ENCODE data around the gene NLRP6.
"Not testable (repeated sequence)": the region's sequence is repeated elsewhere in the genome, so short reads cannot be mapped to it uniquely, and the experiment has no call there.

NLRP6 gene

DNA sequence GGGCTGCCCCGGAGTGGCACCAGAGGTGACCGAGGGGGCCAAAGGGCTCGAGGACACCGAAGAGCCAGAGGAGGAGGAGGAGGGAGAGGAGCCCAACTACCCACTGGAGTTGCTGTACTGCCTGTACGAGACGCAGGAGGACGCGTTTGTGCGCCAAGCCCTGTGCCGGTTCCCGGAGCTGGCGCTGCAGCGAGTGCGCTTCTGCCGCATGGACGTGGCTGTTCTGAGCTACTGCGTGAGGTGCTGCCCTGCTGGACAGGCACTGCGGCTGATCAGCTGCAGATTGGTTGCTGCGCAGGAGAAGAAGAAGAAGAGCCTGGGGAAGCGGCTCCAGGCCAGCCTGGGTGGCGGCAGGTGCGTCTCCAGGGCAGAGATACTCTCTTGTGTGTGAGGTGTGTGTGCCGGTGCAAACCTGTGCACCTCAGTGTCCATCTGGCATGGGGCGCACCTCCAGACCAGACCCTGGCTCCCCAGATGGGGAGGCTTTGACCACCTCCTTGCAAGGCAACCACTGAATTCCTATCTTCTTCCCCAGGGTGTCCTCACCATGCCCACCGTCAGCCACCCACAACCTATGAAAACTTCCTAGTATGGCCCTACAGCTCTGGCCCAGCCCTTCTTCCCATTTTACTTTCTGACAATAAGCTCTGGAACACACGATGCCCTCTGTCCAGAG is 3.4 kb downstream of the NLRP6 start:
- DNase-seq (ENCODE audit: low read depth in 2 of 2) = no peak

DNA sequence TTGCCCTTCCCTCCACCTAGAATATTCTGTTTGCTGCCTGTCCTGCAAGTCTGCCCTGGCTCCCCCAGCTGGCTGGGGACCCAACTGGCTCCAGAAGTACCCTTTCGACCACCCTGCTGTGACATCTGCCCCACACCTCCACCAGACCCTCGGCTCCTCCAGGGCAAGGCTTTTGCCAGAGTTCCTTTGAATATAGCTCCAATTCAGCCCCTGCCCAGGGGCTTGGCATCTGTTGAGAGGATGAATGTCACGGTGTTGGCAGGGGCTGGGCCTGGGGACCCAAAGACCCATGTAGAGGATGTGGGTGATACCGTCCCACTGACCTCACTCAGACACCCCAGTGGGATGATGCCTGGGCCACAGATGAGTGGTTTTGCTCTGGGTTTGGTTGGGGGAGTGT is 4.0 kb downstream of the NLRP6 start:
- DNase-seq (ENCODE audit: low read depth in 2 of 2) = no peak

- no peak for DNase-seq (ENCODE audit: low read depth in 2 of 2)
Observed at GRCh38 chr11:282630-283360, 4.6 kb downstream of the NLRP6 start.

DNA sequence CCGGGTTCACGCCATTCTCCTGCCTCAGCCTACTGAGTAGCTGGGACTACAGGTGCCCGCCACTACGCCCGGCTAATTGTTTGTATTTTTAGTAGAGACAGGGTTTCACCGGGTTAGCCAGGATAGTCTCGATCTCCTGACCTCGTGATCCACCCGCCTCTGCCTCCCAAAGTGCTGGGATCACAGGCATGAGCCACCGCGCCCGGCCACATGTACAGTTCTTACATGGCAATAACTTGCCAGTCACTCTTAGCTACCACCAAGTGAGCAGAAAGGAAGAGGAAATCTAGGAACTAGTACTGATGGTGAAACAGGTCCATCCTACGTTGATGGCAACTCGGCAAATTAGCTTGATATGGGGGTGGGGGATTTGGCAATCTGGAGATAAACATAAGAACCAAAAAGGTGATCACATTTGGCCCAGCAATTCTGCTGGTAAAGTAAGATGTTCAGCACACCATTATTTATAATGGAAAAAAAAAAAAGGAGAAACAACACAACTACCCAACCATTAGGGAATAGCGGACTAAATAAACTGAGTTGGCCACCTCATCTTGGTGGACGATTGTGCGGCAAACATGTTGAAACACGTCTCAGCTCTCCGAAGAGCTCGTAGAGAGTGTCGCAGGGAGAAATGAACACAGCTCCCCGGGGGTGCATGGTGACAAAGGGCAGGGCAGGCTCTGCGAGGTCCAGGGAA is 5.3 kb downstream of the NLRP6 start:
- no peak for DNase-seq (ENCODE audit: low read depth in 2 of 2)

DNA sequence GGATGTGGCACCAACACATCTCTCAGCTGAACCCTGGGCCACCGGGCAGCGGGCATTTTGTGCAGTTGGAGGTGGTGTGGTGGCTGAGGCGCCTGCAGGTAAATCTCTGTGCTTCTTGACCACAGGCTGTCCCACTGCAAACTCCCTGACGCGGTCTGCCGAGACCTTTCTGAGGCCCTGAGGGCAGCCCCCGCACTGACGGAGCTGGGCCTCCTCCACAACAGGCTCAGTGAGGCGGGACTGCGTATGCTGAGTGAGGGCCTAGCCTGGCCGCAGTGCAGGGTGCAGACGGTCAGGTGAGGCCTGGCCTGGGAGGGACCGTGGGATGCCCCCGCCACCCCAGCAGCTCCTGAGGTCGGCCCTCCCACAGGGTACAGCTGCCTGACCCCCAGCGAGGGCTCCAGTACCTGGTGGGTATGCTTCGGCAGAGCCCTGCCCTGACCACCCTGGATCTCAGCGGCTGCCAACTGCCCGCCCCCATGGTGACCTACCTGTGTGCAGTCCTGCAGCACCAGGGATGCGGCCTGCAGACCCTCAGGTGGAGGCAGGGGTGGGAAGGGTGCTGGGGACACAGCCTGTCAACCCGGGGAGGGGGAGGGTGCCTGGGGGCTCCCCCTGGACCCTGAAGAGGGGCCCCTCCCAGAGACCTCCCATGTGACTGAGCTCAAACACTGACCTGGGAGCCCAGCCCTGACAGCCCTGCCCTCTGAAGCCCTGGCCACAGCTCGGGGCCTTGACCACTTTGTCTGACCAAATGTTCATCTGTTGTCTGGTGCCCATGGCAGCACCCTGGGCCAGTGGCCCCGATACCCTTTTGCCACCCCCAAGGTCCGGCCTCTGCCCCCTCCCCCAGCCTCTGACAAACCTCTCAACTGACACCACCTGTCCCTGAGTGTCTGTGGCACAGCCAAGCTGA is 6.2 kb downstream of the NLRP6 start:
- DNase-seq (ENCODE audit: low read depth in 2 of 2) = no peak

- no peak for DNase-seq (ENCODE audit: low read depth in 2 of 2)
Observed at GRCh38 chr11:285021-285893, 7.0 kb downstream of the NLRP6 start.

- no peak for DNase-seq (ENCODE audit: low read depth in 2 of 2)
Observed at GRCh38 chr11:285894-286220, 7.7 kb downstream of the NLRP6 start.

DNA sequence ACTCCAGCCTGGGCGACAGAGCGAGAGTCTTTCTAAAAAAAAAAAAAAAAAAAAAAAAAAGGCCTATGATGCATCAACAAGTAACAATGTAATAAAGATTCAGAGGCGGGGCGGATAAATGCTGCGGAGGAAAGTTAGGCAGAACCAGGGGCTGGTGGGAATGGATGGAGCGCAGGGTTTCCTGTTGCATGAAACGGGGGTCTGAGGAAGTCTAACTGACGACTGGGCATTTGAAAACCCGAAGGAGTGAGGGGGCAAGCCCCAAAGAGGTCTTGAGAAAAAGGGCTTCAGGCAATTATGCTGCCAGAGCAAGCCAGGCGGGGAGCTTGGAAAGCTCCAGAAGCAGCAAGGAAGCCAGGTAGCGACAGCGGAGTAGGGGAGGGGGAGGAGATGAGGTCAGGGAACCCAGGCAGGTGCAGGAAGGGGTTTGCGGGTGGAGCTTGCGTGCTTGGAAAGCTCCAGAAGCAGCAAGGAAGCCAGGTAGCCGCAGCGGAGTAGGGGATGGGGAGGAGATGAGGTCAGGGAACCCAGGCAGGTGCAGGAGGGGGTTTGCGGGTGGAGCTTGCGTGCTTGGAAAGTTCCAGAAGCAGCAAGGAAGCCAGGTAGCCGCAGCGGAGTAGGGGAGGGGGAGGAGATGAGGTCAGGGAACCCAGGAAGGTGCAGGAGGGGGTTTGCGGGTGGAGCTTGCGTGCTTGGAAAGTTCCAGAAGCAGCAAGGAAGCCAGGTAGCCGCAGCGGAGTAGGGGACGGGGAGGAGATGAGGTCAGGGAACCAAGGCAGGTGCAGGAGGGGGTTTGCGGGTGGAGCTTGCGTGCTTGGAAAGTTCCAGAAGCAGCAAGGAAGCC is 9.0 kb downstream of the NLRP6 start:
- not testable (repeated sequence) for DNase-seq (ENCODE audit: low read depth in 2 of 2)

- no peak for DNase-seq (ENCODE audit: low read depth in 2 of 2)
Observed at GRCh38 chr11:287821-288477, 9.7 kb downstream of the NLRP6 start.

- DNase-seq (ENCODE audit: low read depth in 2 of 2) = no peak
Observed at GRCh38 chr11:288478-289397, 10.5 kb downstream of the NLRP6 start, which contains the start of gene PGGHG. Gene PGGHG (plus strand): TSS chr11:289126. CDS start chr11:289817, 691 bp downstream.

DNA sequence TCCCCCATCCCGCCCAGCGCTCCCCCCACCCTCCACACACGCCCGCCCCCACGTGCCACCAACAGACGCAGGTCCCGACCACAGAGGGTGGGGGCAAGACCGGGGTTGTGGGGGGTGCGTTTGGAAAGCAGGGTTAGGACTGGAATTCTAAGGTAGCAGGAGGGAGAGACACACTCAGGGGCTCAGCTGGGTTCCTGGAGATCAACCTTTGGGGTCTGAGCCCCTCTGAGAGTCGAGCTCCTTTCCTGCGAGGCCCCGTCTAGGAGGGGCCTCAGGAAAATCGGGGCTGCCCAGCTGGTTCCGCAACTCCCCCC is 11.1 kb downstream of the NLRP6 start:
- DNase-seq (ENCODE audit: low read depth in 2 of 2) = no peak

- no peak for DNase-seq (ENCODE audit: low read depth in 2 of 2)
Observed at GRCh38 chr11:289712-290620, 11.8 kb downstream of the NLRP6 start.

- no peak for DNase-seq (ENCODE audit: low read depth in 2 of 2)
Observed at GRCh38 chr11:290621-291231, 12.5 kb downstream of the NLRP6 start.

GRCh38 chr11:291281-292210 is 13.3 kb downstream of the NLRP6 start:
- no peak for DNase-seq (ENCODE audit: low read depth in 2 of 2)

DNA sequence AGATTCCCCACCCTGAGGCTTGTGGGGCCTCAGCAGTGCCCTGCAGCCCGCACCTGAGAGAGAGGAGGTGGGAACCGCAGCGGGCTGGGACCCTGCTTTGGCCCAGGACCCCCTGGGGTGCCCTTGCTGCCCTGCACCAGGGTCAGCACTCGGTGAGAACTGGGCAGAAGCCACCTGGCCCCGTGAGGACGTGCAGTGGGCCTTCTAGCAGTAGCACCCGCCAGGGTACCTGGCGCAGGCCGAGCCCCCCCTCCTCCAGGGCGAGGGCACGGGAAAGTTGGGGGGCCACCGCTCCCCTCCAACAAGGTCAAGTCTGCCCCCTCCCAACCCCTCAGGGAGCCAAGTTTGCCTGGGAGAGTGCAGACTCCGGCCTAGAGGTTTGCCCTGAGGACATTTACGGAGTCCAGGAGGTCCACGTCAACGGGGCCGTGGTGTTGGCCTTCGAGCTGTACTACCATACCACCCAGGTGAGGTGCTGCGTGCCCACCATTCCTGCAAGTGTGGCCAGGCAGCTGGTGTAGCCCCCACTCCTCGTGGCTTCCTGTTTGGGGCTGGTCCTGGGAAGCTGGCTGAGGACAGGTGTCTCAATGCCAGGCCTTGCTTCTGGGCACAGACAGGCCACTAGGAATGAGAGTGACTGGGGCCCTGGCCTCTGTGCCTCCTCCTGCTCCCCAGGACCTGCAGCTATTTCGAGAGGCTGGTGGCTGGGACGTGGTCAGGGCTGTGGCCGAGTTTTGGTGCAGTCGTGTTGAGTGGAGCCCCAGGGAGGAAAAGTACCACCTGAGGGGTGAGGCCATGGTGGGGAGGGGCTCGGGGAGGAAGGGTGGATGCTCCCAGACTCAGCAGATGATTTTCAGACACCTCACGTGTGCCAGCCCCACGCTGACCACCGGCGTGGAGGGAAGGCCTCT is 14.3 kb downstream of the NLRP6 start:
- DNase-seq (ENCODE audit: low read depth in 2 of 2) = no peak
